Mesodermal cell (in vitro differentiated cells): Measurements from ENCODE around the gene PKMYT1.
"Not testable (repeated sequence)": the region's sequence is repeated elsewhere in the genome, so short reads cannot be mapped to it uniquely, and the experiment has no call there.

Experiments used
- H3K27ac ChIP-seq: 2 replicates; pipeline ENCODE4 v1.7.0; 2013; ENCODE audit warnings: mild to moderate bottlenecking, low read depth, low read length, moderate library complexity; ENCODE audit not compliant: severe bottlenecking
- H3K36me3 ChIP-seq: 2 replicates; pipeline ENCODE4 v1.7.1; 2013; ENCODE audit warnings: mild to moderate bottlenecking, low read length, moderate library complexity; ENCODE audit not compliant: control insufficient read depth, insufficient read depth
- H3K4me1 ChIP-seq: one replicate; pipeline ENCODE4 v1.7.1; 2013; ENCODE audit warnings: mild to moderate bottlenecking, low read length; ENCODE audit not compliant: insufficient read depth, control insufficient read depth, poor library complexity, severe bottlenecking
- H3K4me3 ChIP-seq: 2 replicates; pipeline ENCODE4 v1.7.0; 2013; ENCODE audit warnings: low read length, control low read depth, mild to moderate bottlenecking; ENCODE audit not compliant: insufficient read depth, poor library complexity, severe bottlenecking; ENCODE audit errors: extremely low read depth
- H3K9me3 ChIP-seq: 2 replicates; pipeline ENCODE4 v1.7.1; 2013; ENCODE audit warnings: mild to moderate bottlenecking, low read length, moderate library complexity; ENCODE audit not compliant: control insufficient read depth
- WGBS, 2 experiments: methylation state at CpG; one replicate each; pipeline ENCODE4 v1.1.5; 2013; ENCODE audit warnings: missing lambda C conversion rate in 2 of 2; ENCODE audit not compliant: insufficient coverage in 2 of 2; 5-methylcytosine and 5-hydroxymethylcytosine counted together

PKMYT1 gene

GRCh38 chr16:2955438-2955778 is 24.8 kb downstream of the PKMYT1 start:
- whole genome bisulfite sequencing, 2 experiments = 90 to 100% methylated on average over 2 to 10 of the region's 10 CpGs
- peaks cover 10% of the 10 kb centered on the region for H3K4me1 ChIP-seq
- H3K9me3 ChIP-seq = no peaks in the 10 kb centered on the region
- no peak overlapping the region for H3K4me3 ChIP-seq
- H3K27ac ChIP-seq = no peak overlapping the region
- no peaks in the 10 kb centered on the region for H3K36me3 ChIP-seq

DNA sequence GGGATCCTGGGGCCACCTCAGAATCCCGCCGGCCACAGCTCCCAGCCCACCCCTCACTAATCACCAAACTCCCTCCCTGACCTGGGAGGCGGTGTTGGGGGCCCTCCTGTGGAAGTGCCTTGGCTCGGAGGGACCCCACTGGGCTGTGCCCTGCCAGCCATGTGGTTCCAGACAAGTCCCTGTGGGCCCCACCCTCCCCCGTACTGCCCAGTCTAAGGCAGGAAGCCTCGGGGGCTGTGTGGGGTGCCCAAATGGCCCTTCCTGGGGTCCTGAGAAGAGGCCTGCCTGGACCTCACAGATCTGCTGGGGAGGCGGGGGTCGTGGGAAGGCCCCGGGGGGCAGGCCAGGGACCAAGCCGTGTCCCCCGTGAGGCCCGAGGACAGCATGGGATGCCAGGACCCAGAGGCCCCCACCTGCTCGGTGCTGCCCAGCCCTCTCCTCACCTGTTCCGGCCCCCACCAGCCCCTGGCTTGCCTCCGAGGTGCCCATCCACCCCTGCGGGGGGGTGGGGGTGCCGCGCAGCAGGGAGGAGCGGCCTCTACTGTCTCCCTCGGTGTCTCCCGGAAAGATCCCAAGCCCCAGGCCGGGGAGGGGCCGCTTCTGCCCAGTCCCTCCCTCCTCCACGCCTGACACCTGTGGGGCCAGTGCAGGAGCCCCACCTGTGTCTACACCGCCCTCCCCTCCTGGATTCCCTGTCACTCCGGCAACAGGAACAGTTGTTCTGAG is 25.4 kb downstream of the PKMYT1 start:
- H3K36me3 ChIP-seq = no peaks in the 10 kb centered on the region
- no peak overlapping the region for H3K27ac ChIP-seq
- 85 to 89% methylated on average over 14 to 24 of the region's 26 CpGs for WGBS, 2 experiments
- peaks cover 10% of the 10 kb centered on the region for H3K4me1 ChIP-seq
- no peak overlapping the region for H3K4me3 ChIP-seq
- no peaks in the 10 kb centered on the region for H3K9me3 ChIP-seq

DNA sequence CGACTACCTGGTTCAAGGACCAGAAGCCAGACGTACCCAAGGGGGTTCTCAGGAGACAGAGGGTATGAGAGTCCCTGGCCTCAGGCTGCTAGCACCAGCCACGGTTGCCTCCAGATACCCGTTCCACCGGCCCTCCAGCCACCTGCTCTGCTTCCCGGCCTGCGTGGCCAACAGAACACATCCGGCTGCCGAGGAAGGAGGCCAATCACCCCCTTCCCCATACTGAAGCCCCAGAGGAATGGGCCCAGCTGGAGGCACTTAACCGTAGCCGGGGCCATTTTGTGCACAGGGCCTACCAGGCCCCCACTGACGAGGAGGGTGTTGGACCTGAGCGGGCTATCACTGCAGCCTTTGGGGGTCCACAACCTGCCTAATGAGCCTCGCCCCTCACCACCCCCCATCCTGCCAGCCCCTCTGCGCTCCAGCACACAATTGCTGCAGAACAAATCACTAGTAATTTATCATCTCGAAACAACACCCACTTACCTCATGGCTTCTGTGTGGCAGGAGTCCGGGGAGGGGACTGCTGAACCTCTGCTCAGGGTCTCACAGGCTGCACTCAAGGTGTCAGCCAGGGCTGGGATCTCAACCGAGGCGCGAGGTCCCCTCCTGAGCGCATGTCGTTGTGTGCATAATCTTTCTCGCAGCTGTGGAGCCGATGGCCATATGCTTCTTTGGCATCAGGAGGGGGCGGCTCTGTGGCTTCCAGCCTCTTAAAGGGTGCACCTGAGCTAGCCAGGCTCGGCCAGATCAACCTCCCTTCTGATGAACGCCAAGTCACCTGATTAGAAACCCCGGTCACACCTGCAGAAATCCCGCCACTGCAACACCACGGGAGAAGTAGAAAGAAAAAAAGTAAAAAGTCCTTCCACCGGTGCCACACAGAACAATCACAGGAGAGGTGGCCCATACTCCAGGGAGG is 26.3 kb downstream of the PKMYT1 start:
- Histone ChIP-seq H3K4me3 (no peak overlapping the region), H3K36me3 (peaks cover 4% of the 10 kb centered on the region), H3K27ac (no peak overlapping the region), H3K9me3 (no peaks in the 10 kb centered on the region), H3K4me1 (peaks cover 10% of the 10 kb centered on the region)
- WGBS, 2 experiments = 79 to 86% methylated on average over 22 of the region's 31 CpGs

DNA sequence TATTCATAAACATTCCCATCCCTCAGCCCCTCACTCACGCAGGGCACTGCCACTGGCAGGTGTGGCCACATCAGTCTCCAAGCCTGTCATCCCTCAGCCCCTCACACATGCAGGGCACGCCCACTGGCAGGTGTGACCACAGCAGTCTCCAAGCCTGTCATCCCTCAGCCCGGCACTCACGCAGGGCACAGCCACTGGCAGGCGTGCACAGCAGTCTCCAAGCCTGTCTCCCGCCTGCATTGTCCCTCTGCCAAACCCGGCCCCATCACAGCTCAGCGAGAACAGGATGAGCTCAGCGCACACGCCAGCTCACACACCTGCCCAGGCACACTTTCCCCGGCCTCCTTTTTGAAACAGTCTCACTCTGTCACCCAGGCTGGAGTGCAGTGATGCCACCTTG is 27.6 kb downstream of the PKMYT1 start:
- Histone ChIP-seq H3K27ac (no peak overlapping the region), H3K4me1 (peaks cover 10% of the 10 kb centered on the region), H3K9me3 (no peaks in the 10 kb centered on the region), H3K36me3 (peaks cover 11% of the 10 kb centered on the region), H3K4me3 (no peak overlapping the region)
- 85 to 86% methylated on average over 9 to 11 of the region's 11 CpGs for WGBS, 2 experiments

GRCh38 chr16:2950773-2951172 is 29.5 kb downstream of the PKMYT1 start:
- Histone ChIP-seq H3K27ac (no peak overlapping the region), H3K36me3 (peaks cover 23% of the 10 kb centered on the region), H3K9me3 (peaks cover 5% of the 10 kb centered on the region), H3K4me1 (peaks cover 1% of the 10 kb centered on the region), H3K4me3 (no peak overlapping the region)
- WGBS, 2 experiments = 91 to 93% methylated on average over 14 to 16 of the region's 16 CpGs

DNA sequence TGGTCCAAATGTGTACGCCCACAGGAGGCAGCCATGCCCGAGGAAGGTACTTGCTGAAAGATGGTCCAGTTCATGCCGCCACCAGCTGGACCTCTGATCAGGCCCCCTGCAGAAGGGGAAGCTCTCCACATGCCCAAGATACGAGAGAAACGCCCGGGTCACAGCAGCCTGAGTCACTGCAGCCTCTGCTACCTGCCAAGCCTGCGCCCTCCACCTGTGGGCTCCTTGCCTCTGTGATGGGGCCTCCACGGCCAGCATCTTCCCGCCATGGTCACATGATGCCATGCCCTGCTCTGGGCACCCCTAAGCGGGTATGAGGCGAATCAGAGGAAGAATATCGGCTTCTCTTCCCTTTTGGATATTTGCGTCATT is 29.9 kb downstream of the PKMYT1 start:
- WGBS, 2 experiments = 95 to 96% methylated on average over 12 to 13 of the region's 13 CpGs
- peaks cover 23% of the 10 kb centered on the region for H3K36me3 ChIP-seq
- no peaks in the 10 kb centered on the region for H3K4me1 ChIP-seq
- H3K27ac ChIP-seq = no peak overlapping the region
- peaks cover 5% of the 10 kb centered on the region for H3K9me3 ChIP-seq
- no peak overlapping the region for H3K4me3 ChIP-seq

DNA sequence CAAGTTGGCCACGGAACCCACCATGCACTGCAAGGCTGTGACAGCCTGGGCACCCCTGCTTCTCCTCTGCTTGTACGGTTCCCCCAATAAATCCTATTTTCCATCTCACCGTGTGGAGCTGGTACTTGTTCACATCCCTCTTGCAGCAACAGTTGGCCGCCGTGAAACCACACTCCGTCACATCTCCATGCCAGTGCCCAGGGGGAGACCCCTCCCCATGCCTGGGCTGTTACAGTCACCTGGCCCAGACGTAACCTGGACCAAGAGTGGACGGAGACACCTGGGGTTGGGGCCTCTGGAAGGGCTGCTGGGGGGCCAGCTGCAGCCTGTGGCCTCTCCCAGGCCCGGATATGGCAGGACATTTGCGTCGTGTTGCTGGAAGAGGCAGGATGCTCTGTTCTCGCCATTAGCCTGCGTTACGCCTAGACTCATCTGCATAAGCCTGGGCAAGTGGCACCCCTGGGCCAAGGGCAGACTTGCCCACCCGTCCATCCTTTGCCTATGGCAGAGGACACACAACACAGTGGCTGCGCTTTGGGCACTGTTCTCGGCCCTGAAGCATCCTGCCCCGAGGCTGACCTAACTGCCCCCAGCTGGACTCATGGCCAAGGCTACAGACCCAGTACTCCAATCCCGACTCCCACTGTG is 30.4 kb downstream of the PKMYT1 start:
- H3K4me3 ChIP-seq = no peak overlapping the region
- peaks cover 23% of the 10 kb centered on the region for H3K36me3 ChIP-seq
- H3K4me1 ChIP-seq = no peaks in the 10 kb centered on the region
- H3K27ac ChIP-seq = no peak overlapping the region
- H3K9me3 ChIP-seq = peaks cover 5% of the 10 kb centered on the region
- WGBS, 2 experiments = 96% methylated on average over 19 of the region's 19 CpGs

DNA sequence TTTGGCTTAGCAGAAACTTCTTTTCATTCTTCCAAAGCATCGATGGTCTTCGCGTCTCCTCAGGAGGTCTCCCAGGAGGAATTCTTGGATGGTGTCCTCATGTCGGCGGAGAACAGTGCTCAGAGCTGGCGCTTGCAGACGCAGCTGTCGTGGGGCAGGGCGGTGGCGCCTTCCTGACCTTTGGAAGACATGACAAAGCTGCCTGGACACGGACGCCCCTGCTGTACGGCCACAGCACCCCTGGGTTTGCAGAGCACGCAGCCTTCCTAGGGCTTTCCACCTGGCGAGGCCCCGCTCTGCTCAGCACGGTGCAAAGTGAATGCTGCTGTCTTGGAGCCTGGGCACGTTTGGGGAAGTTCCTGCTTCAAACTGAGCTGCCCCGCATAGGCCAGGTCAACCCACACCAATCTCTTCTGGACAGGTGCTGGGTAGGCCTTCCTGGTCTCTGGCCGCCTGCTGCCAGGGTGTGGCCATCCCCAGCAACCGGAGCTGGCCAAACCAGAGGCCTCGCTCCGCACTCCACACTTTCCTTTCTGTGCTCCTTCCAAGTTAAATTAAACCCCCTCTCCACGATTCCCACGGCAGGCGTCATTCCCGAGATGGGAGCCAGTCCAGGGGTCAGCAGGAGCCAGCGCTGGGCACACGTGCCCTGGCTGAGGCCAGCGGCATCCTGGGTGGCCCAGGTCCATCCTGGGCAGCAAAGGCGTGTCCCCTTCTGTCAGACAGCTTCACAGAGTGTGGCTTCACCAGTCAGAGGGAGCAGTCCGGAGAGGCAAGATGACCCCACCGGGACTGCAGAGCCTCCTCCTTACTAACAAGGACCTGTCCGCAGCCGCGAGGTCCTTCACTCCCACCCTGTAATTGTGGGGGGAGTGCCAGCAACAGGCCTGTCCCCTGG is 31.2 kb downstream of the PKMYT1 start:
- Histone ChIP-seq H3K9me3 (peaks cover 5% of the 10 kb centered on the region), H3K4me3 (no peak overlapping the region), H3K27ac (no peak overlapping the region), H3K36me3 (peaks cover 23% of the 10 kb centered on the region), H3K4me1 (no peaks in the 10 kb centered on the region)
- WGBS, 2 experiments = 91 to 92% methylated on average over 30 to 35 of the region's 36 CpGs

- H3K4me1 ChIP-seq = no peaks in the 10 kb centered on the region
- 97 to 100% methylated on average over 3 to 4 of the region's 4 CpGs for WGBS, 2 experiments
- peaks cover 43% of the 10 kb centered on the region for H3K36me3 ChIP-seq
Observed at GRCh38 chr16:2946649-2947048, 33.6 kb downstream of the PKMYT1 start.

GRCh38 chr16:2943716-2944115 is 36.5 kb downstream of the PKMYT1 start:
- H3K4me3 ChIP-seq, H3K4me1 ChIP-seq, H3K27ac ChIP-seq, H3K9me3 ChIP-seq: not testable (repeated sequence)
- peaks cover 57% of the 10 kb centered on the region for H3K36me3 ChIP-seq
- 82 to 92% methylated on average over 9 to 11 of the region's 12 CpGs for WGBS, 2 experiments

More at GRCh38 chr16:2946649-2947048, 33.6 kb downstream of the PKMYT1 start:
- H3K9me3 ChIP-seq = peaks cover 5% of the 10 kb centered on the region
- no peak overlapping the region for H3K27ac ChIP-seq
- no peak overlapping the region for H3K4me3 ChIP-seq
